Measurements from ENCODE around the gene FBN1.

DNA sequence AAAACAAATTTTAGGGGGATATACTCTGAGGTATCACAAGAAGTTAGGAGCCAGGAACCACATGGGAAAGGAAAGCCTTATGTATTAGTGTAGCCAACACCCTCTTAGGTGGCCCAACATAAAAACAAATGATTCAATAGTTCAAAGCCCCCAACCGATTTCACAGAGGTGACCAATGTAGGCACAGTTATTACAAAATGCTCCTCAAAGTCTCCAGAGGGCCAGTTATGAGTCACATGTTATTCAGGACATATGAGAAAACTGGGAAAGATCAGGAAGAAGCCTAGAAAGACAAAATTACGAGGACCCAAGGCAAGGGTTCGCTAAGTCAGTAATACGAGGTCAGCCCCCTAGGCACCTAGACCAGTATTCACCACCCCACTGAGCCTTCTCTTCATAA, 29.9 kb upstream of the FBN1 start:
- TF ChIP-seq SUZ12 (IDR thresholded peaks at IDR 0.05; ENCODE audit: extremely low read depth, insufficient read depth, insufficient read length) (no peak), ZNF274 (IDR thresholded peaks at IDR 0.05; ENCODE audit: low read depth, low read length) (no peak)
